SH-SY5Y (cell line): ENCODE results near the gene RASAL2.

ENCODE experiments used
- GATA2 ChIP-seq: IDR thresholded peaks from 2 replicates; pipeline ENCODE4 v1.6.1; 2011; ENCODE audit warnings: mild to moderate bottlenecking, low read depth, low read length
- GATA3 ChIP-seq: IDR thresholded peaks from 2 replicates; pipeline ENCODE4 v1.6.1; 2011; ENCODE audit warnings: low read depth, mild to moderate bottlenecking, low read length, moderate library complexity

- no peak for TF ChIP-seq GATA3
- no peak for TF ChIP-seq GATA2
Measured at GRCh38 chr1:178093951-178094738, at the start of gene RASAL2.
